ENCODE results near the gene DIPK1A.

GRCh38 chr1:92874987-92875386 is 86.3 kb downstream of the DIPK1A start:
- no peak for TF ChIP-seq CTCF (IDR thresholded peaks at IDR 0.05)
- no peak for TF ChIP-seq POLR2A (IDR thresholded peaks at IDR 0.05)

Data from esophagus squamous epithelium (tissue), 4 donors.